K562 (cell line): ENCODE results near the gene CKMT2. TPM values are rescaled to one million over a fixed set of nuclear protein-coding genes. Genes with fewer than 3 reads are reported as not detected.

Source experiments
- ATAC-seq: fragments of 200-7000 bp; cut with Tn5 transposase; 3 replicates; pipeline ENCODE4 v1.9.1; 2020; ENCODE audit warnings: moderate library complexity
- BruUV-seq: library from RNA; stranded (reverse); fragments of 400-500 nt; replicated peaks from 2 replicates; lab custom pipeline; 2021; lab: Mats Ljungman, UMichigan
- CTCF ChIA-PET: fragments of 300-600 bp; formaldehyde crosslinking; extraction: SDS; loops from one replicate; lab custom pipeline; 2021; ENCODE audit warnings: low intra/inter-chr PET ratio; lab: Yijun Ruan, JAX
- POLR2A ChIA-PET: fragments of 300-600, 350-650 bp; sonication (Branson Sonifier 250); formaldehyde crosslinking; extraction: SDS; loops from one replicate; lab custom pipeline; 2021; ENCODE audit warnings: antibody characterized with exemption, inconsistent platforms; lab: Yijun Ruan, JAX
- DNase-seq, 4 experiments: peaks; one replicate each; pipeline versions ENCODE4 v3.0.0 to v3.0.0-alpha.2; 2011 to 2018; ENCODE audit warnings: low spot score in 3 of 4, mixed read lengths in 3 of 4; ENCODE audit errors: extremely low read depth in 1 of 4
- FAIRE-seq: peaks from 2 replicates; lab custom pipeline; 2011; peaks lifted over from hg19 to GRCh38; lab: Jason Lieb, UNC
- H2AFZ ChIP-seq: 2 replicates; pipeline ENCODE4 v1.6.0; 2011; ENCODE audit warnings: low read depth, low read length, control low read depth, inconsistent platforms
- H3K27ac ChIP-seq: fragments of 200-600 bp; 3 replicates; pipeline ENCODE4 v1.8.0; 2011; ENCODE audit warnings: low read depth, mild to moderate bottlenecking, control low read depth, inconsistent platforms, low read length, moderate library complexity, mixed read lengths; ENCODE audit errors: extremely low read depth
- H3K27me3 ChIP-seq, 2 experiments: fragments of 300-600 bp in 1 of 2; 2 replicates in 1 of 2; 3 replicates in 1 of 2; pipeline versions ENCODE4 v1.6.0 to v1.8.0; 2011; ENCODE audit warnings: inconsistent platforms in 2 of 2, low read length in 2 of 2, mild to moderate bottlenecking in 1 of 2, mixed read lengths in 1 of 2, moderate library complexity in 1 of 2; ENCODE audit not compliant: control insufficient read depth in 2 of 2, insufficient read depth in 2 of 2
- H3K36me3 ChIP-seq: fragments of 300-600 bp; 3 replicates; pipeline ENCODE4 v1.8.0; 2011; ENCODE audit warnings: mild to moderate bottlenecking, low read length, inconsistent platforms; ENCODE audit not compliant: control insufficient read depth, insufficient read depth
- H3K4me1 ChIP-seq, 2 experiments: fragments of 200-600 bp in 1 of 2; replicated peaks in 1 of 2; 2 replicates in 1 of 2; 3 replicates in 1 of 2; pipeline versions ENCODE4 v1.5.1 to v1.8.0; 2011; ENCODE audit warnings: inconsistent platforms in 2 of 2, low read length in 2 of 2, mild to moderate bottlenecking in 1 of 2, mixed read lengths in 1 of 2, moderate library complexity in 1 of 2; ENCODE audit not compliant: control insufficient read depth in 2 of 2, insufficient read depth in 2 of 2
- H3K4me2 ChIP-seq: 2 replicates; pipeline ENCODE4 v1.6.1; 2011; ENCODE audit warnings: low read length, control low read depth, inconsistent platforms, mixed read lengths; ENCODE audit not compliant: insufficient read depth
- H3K4me3 ChIP-seq: fragments of 200-600 bp; sonication (generic), shearing (Covaris generic); 2 replicates; pipeline ENCODE4 v1.5.1; 2016; ENCODE audit warnings: control low read depth, inconsistent platforms
- H3K79me2 ChIP-seq: fragments of 200-600 bp; 3 replicates; pipeline ENCODE4 v1.8.0; 2011; ENCODE audit warnings: low read length, inconsistent platforms; ENCODE audit not compliant: control insufficient read depth, insufficient read depth
- H3K9ac ChIP-seq, 2 experiments: 2 replicates each; pipeline versions ENCODE4 v1.6.0 to v1.6.1; 2011; ENCODE audit warnings: low read depth in 2 of 2, low read length in 2 of 2, control low read depth in 1 of 2, inconsistent platforms in 1 of 2, mild to moderate bottlenecking in 1 of 2, mixed read lengths in 1 of 2; ENCODE audit not compliant: insufficient read depth in 1 of 2
- H3K9me1 ChIP-seq: one replicate; pipeline ENCODE4 v1.6.0; 2011; ENCODE audit warnings: inconsistent platforms, mild to moderate bottlenecking, low read length, moderate library complexity; ENCODE audit not compliant: control insufficient read depth, insufficient read depth
- H3K9me3 ChIP-seq: replicated peaks from 2 replicates; pipeline ENCODE4 v1.5.1; 2011; ENCODE audit warnings: low read depth, low read length, inconsistent platforms; ENCODE audit not compliant: control insufficient read depth, insufficient read depth
- H4K20me1 ChIP-seq: replicated peaks from 2 replicates; pipeline ENCODE4 v1.6.1; 2011; ENCODE audit warnings: low read length, inconsistent platforms, mixed read lengths; ENCODE audit not compliant: control insufficient read depth, insufficient read depth
- HCFC1 ChIP-seq: IDR thresholded peaks from 2 replicates; pipeline ENCODE4 v1.6.1; 2012; ENCODE audit warnings: low read depth, low read length, improper control_type of control experiment
- WGBS: fragments of 100-300 bp; shearing (Covaris generic); methylation state at CpG from one replicate; pipeline ENCODE4 v1.1.6; 2016; ENCODE audit warnings: low coverage, mixed read lengths; ENCODE audit not compliant: insufficient coverage; ENCODE audit errors: missing lambda C conversion rate; 5-methylcytosine and 5-hydroxymethylcytosine counted together
- in situ Hi-C: fragments of 300-500 bp; cut with MboI; formaldehyde crosslinking; loops from 4 replicates; pipeline ENCODE4 v1.15.0; 2018; ENCODE audit warnings: inconsistent platforms, mixed read lengths
- intact Hi-C: fragments of 100-400 bp; cut with micrococcal nuclease; formaldehyde crosslinking; loops from 2 replicates; pipeline ENCODE4 v1.14.2; 2022
- polyA plus RNA-seq, 8 experiments: library from polyadenylated mRNA; depleted of rRNA in 4 of 8; stranded (reverse) in 5 of 8; unstranded in 3 of 8; fragments of >200 nt; fragmentation: Nextera tagmentation in 2 of 8; fragmentation: Illumina TruSeq in 1 of 8; extraction: Ambion mirVana in 2 of 8; extraction: Trizol in 1 of 8; gene quantifications; 2 replicates each; pipeline versions ENCODE4 v1.2.1 to v1.2.3, GENCODE V29; 2011 to 2014; ENCODE audit warnings: inconsistent platforms in 1 of 8, missing spikeins in 1 of 8
- total RNA-seq, 7 experiments: library from RNA; depleted of rRNA in 6 of 7; stranded (reverse); fragments of >200 nt in 6 of 7; fragmentation: Illumina TruSeq in 2 of 7; extraction: Trizol in 2 of 7; gene quantifications; 2 replicates each; pipeline versions ENCODE4 v1.2.1 to v1.2.3, GENCODE V29; 2011 to 2021; ENCODE audit warnings: low replicate concordance in 1 of 7
- TF ChIP-seq, protein P1 (sequence below), 2 experiments: fragments of 450-650 bp; formaldehyde crosslinking in 1 of 2; IDR thresholded peaks; 2 replicates each; pipeline versions ENCODE4 v1.4.0 to v1.6.1; 2014 to 2020; ENCODE audit warnings: mild to moderate bottlenecking in 2 of 2, borderline replicate concordance in 1 of 2, low read depth in 1 of 2

CKMT2 gene
- total and polyA plus RNA-seq, 9 of the 15 experiments (the other 6 are each of a cell fraction or from before 2014, with no cell fraction given), result 0.03 TPM; not detected in 8

DNA sequence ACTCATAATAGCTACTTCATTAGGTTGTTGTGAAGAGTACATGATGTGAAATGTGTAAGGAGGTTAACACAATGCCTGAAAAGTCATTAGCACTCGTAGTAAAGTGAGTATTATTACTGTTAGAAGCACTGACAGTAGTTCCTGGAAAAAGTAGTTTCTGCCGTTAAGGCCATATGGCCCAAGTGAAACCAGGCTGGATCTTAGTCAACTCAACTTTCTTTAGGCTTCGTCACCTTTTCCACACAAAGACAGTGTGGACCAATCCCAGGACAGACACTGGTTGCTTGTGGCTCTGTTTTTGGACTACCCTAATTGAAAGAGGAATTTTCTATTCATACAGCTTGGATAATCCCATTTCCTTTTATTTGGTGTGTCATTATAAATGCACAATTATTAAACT, 29.4 kb upstream of the CKMT2 start:
- Histone ChIP-seq H2AFZ (no peak overlapping the region), H3K27me3 (peaks cover 26 to 50% of the 10 kb centered on the region in 2 experiments), H3K4me2 (no peak overlapping the region), H3K79me2 (no peaks in the 10 kb centered on the region), H3K9ac (no peak overlapping the region), H3K4me1 (no peaks in the 10 kb centered on the region), H3K36me3 (no peaks in the 10 kb centered on the region), H4K20me1 (no peaks in the 10 kb centered on the region), H3K4me3 (no peak overlapping the region), H3K9me3 (no peaks in the 10 kb centered on the region), H3K9me1 (no peaks in the 10 kb centered on the region), H3K27ac (no peak overlapping the region)
- in situ Hi-C loops (no loop called here), intact Hi-C loops (no loop called here)
- ATAC-seq (no peak), FAIRE-seq (no peak), DNase-seq (no peak)
- POLR2A ChIA-PET, result no interaction called here
- BruUV-seq, result no TSS peak
- 2% methylated on average over 3 of the region's 3 CpGs for WGBS
- TF ChIP-seq, protein P1, sequence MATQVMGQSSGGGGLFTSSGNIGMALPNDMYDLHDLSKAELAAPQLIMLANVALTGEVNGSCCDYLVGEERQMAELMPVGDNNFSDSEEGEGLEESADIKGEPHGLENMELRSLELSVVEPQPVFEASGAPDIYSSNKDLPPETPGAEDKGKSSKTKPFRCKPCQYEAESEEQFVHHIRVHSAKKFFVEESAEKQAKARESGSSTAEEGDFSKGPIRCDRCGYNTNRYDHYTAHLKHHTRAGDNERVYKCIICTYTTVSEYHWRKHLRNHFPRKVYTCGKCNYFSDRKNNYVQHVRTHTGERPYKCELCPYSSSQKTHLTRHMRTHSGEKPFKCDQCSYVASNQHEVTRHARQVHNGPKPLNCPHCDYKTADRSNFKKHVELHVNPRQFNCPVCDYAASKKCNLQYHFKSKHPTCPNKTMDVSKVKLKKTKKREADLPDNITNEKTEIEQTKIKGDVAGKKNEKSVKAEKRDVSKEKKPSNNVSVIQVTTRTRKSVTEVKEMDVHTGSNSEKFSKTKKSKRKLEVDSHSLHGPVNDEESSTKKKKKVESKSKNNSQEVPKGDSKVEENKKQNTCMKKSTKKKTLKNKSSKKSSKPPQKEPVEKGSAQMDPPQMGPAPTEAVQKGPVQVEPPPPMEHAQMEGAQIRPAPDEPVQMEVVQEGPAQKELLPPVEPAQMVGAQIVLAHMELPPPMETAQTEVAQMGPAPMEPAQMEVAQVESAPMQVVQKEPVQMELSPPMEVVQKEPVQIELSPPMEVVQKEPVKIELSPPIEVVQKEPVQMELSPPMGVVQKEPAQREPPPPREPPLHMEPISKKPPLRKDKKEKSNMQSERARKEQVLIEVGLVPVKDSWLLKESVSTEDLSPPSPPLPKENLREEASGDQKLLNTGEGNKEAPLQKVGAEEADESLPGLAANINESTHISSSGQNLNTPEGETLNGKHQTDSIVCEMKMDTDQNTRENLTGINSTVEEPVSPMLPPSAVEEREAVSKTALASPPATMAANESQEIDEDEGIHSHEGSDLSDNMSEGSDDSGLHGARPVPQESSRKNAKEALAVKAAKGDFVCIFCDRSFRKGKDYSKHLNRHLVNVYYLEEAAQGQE (IDR thresholded peaks at IDR 0.05; ENCODE audit: borderline replicate concordance), result peak; percentile 29; the same call in 1 of the 2 replicates
- TF ChIP-seq, protein P1 (CRISPR knock-in tag; IDR thresholded peaks at IDR 0.05; ENCODE audit: low read depth), result no peak
- no peak for TF ChIP-seq HCFC1
- CTCF ChIA-PET, result no interaction called here
